ENCODE measurements around the gene NINJ1.

GRCh38 chr9:93107151-93107824 lies 26.8 kb downstream of the NINJ1 start:
- TF ChIP-seq CTCF (IDR thresholded peaks at IDR 0.05; ENCODE audit: insufficient read depth, low read length, poor library complexity, severe bottlenecking) (no peak), EZH2phosphoT487 (conservative IDR thresholded peaks at IDR 0.05; ENCODE audit: low read length) (no peak)

Measured in SU-DHL-6 (cell line).